Stimulated activated CD8-positive, alpha-beta memory T cell treated with anti-CD3 and anti-CD28 coated beads, Interleukin-7, amount 100 ng/mL, for 48 hours (primary cell): ENCODE results near the gene VTCN1.
"Not testable (repeated sequence)": the region's sequence is repeated elsewhere in the genome, so short reads cannot be mapped to it uniquely, and the experiment has no call there.

Experiments
- DNase-seq, 2 donors: peaks; one replicate each; pipeline ENCODE4 v3.0.0-alpha.2; 2020; ENCODE audit warnings: low read depth in 1 of 2; ENCODE audit errors: extremely low read depth in 1 of 2

Gene VTCN1, protein sequence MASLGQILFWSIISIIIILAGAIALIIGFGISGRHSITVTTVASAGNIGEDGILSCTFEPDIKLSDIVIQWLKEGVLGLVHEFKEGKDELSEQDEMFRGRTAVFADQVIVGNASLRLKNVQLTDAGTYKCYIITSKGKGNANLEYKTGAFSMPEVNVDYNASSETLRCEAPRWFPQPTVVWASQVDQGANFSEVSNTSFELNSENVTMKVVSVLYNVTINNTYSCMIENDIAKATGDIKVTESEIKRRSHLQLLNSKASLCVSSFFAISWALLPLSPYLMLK

DNA sequence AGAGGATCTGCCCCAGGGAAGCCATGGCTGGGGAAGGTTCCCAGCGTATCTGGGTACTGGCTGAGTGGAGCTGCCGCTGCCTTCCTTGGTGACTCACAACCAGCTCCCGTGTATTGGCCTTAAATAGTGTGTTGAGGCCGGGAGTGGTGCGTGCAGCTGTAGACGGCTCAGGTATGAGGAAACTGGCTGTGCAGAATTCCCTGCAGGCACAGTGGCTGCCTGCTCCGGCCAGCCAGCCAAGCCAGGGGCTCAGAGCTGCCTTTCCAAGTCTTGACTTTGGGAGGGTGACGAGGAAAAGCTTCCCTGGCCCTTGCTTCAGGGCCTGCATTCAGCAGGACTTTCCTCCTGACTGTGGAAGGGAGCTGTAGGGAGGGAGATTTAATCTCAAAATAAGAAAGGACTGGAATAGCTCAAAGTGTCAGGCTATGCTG is at the start of gene VTCN1:
Gene VTCN1, minus strand, starts transcription at position 97 of the 431 bp plus-strand sequence. Its CDS starts 72 bp downstream, at position 25.
- no peak for DNase-seq

- no peak for DNase-seq
Measured at GRCh38 chr1:117258791-117259190, 48.1 kb upstream of the VTCN1 start.

DNA sequence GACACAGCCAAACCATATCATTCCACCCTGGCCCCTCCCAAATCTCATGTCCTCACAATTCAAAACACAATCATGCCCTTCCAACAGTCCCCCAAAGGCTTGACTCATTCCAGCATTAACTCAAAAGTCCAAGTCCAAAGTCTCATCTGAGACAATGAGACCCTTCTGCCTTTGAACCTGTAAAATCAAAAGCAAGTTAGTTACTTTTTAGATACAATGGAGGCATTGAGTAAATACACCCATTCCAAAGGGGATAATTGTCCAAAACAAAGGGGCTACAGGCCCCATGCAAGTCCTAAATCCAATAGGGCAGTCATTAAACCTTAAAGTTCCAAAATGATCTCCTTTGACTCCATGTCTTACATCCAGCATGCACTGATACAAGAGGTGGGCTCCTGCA is 47.3 kb upstream of the VTCN1 start:
- DNase-seq, result not testable (repeated sequence)

DNA sequence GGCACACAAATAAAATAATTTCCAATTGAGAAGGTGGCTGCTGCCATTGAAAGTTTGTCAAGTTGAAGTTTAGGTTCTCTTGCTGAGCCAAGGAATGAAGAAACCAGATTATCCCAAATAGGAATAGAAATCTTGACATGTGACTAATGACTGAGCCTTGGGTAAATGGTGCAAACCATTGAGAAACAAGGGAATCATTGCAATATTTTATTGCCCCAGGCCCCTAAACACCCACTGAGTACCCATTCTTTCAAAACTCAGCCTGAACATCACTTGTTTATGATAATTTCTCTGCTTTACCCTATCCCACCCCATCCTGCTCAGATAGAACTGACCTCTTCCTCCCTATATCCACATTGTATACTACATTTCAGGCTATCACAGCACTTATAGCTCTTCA is 46.6 kb upstream of the VTCN1 start:
- DNase-seq, result no peak

- no peak for DNase-seq
Measured at GRCh38 chr1:117250061-117250606, 39.4 kb upstream of the VTCN1 start.

GRCh38 chr1:117244971-117245370 is 34.2 kb upstream of the VTCN1 start:
- DNase-seq, result no peak

GRCh38 chr1:117244306-117244705 is 33.6 kb upstream of the VTCN1 start:
- DNase-seq, result no peak

DNA sequence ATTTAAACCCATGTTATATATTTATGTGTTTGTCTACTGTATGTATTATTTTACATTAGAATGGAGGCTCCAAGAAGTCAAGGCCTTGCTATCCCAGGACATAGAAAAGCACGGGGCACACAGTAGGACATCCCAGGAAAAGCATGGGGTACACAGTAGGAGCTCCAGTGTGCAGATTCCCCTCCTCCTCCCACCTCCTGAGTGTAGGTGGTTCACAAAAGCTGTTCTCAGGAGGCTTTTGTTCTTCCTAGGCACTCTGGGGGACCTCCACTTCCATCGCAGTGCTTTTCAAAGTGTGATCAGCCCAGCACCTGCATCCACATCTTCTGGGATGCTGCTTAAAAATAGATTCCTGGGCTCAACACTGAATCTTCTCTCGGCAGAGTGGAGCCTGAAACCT is 30.8 kb upstream of the VTCN1 start:
- DNase-seq, result no peak

GRCh38 chr1:117240547-117240946 is 29.8 kb upstream of the VTCN1 start:
- DNase-seq, result no peak

- DNase-seq, result no peak
Measured at GRCh38 chr1:117239467-117239866, 28.7 kb upstream of the VTCN1 start.

DNA sequence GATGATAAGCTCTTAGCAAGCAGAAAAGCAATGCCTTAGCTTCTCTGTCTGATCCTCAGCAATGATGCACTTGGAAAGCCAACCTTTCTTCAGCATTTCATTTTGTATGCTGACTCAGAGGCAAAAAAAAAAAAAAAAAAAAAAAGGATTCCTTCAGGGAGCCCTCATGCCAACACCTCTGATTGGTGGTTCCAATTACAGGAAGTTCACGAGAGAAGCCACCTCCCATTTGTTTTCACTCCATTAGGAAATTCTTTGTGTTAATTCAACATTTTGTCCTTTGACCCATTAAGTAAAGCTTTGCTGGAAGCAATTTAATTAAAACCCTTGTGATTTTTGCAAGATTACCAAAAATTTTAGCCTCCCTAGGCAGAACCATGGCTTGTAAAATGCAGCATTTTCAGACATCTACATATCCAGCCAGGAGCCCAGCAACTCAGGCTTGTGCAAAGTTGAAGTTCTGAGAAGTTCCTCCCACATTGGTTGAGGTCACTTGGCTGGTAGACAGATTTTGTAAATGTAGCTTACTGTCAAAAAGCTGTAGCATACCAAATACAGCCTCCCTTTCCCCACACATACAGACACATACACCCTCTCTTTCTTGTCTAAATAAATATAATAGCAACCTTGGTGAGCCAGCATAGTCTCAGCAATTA is 27.1 kb upstream of the VTCN1 start:
- DNase-seq, result no peak

GRCh38 chr1:117235863-117236465 is 25.2 kb upstream of the VTCN1 start:
- no peak for DNase-seq

- DNase-seq, result no peak
Measured at GRCh38 chr1:117232531-117232930, 21.8 kb upstream of the VTCN1 start.

DNA sequence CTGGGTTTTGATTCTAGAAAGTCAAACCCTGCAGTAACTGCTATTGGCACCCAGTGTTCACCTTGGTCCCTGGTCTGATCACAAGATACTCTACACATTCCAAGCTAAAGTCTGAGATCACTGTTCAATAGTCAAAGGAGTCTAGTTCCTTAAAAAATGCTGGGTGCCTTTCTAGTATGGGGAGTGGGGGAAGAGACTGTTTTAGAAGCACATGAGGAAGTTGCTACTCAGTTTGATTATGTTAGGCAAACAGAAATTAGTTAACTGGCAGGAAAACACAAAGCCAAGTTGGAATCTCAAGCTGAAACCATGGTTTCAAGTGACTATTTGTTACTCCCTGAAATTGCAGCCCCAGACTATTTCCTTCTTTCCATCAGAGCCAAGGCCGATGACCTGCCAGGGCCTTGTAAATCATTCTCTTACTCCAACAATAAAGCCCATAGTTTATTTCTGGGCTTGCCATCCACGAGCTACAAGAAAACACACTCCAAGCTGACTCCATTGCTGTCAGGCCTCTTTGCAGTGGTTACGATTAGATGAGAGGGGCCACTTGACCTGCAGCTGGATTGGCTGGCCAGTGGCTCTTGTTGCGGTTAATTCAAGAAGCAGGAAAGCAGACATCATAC is 21.1 kb upstream of the VTCN1 start:
- no peak for DNase-seq

DNA sequence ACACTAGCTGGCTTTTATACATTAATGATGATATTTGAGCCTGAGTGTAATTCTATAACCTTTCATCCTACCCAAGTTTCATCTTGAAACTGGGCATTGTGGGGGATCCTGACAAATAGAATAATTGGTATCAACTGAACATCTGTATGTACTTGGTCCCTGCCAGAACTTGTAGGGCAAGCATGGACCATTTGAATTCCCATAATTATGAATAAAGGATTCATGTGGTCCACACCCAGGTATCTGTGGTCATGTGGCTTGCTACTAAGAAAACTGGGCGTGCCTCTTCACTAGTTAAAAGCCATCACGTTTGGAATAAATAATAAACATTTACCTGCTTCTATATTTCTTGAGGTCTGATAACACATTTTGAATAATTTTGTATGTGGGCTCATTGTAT is 20.6 kb upstream of the VTCN1 start:
- no peak for DNase-seq

DNA sequence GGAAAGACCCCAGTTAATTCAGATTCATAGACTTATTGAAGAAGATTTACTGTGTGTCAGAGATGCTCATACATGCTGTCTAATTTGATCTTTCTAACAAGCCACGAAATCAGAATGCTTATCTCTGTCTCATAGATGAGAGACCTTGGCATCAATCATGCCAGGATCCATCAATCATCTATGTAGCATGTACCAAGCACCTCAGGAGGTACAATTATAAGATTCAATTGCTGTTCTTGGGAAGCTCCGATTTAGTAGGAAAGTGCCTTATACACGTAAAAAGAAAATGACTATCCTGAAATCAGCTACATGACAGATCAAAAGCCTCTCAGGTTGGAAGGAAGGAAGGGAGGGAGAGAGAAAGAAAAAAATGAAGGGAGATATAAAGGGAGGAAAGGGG is 18.5 kb upstream of the VTCN1 start:
- no peak for DNase-seq

GRCh38 chr1:117225931-117226330 is 15.2 kb upstream of the VTCN1 start:
- DNase-seq, result no peak

- no peak for DNase-seq
Measured at GRCh38 chr1:117216718-117217117, 6.0 kb upstream of the VTCN1 start.

DNA sequence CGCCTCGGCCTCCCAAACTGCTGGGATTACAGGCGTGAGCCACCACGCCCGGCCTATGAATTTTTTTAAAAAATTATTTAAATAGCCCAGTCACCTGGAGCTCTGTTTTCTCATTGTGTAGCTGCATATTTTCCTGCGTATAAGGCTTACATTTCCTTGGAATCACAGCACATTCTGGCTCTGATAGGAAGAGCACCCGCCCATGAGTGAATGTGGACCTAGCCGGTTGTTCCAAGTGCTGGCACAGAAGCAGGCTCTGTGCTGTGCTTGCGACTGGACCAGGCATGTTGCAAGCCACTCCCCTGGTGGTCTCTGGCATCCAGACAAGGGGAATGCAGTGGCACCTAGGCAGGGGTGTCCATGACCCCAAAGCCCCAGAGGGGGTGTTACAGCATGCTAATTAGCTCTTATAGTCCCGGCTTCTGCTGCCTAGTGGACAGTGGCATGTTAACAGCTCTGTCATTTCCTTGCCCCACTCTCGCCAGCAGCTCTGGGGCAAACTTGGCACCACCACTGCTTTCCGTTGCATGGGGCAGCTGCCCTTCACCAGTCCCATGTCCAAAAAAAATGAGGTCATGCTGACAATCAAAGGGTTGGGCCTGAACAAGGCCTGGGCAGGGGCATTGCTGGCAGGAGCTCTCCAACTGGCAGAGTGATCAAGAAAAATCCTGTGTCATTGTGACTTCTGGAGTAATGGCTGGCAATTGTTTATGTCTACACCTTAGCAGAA is 5.2 kb upstream of the VTCN1 start:
- DNase-seq, result no peak

GRCh38 chr1:117215019-117215418 is 4.3 kb upstream of the VTCN1 start:
- DNase-seq, result no peak

- no peak for DNase-seq
Measured at GRCh38 chr1:117213046-117213445, 2.3 kb upstream of the VTCN1 start.
